ENCODE data around the gene ATG13.

GRCh38 chr11:46681814-46682213, 64.5 kb downstream of the ATG13 start:
- no peak for TF ChIP-seq CTCF (IDR thresholded peaks at IDR 0.05; ENCODE audit: low read length)
- TF ChIP-seq EZH2phosphoT487 (IDR thresholded peaks at IDR 0.05; ENCODE audit: low read length), result no peak
- no peak for TF ChIP-seq EZH2 (optimal IDR thresholded peaks at IDR 0.05; ENCODE audit: low read depth, low read length)

All from MM.1S (cell line).